GM12872 (cell line): ENCODE results near the gene ADAM8.

Experiments
- TF ChIP-seq, protein P1 (sequence below): IDR thresholded peaks from 3 replicates; pipeline ENCODE4 v1.5.1; 2011; ENCODE audit warnings: low read depth, mild to moderate bottlenecking, low read length, moderate library complexity; ENCODE audit not compliant: insufficient read depth

ADAM8 gene

DNA sequence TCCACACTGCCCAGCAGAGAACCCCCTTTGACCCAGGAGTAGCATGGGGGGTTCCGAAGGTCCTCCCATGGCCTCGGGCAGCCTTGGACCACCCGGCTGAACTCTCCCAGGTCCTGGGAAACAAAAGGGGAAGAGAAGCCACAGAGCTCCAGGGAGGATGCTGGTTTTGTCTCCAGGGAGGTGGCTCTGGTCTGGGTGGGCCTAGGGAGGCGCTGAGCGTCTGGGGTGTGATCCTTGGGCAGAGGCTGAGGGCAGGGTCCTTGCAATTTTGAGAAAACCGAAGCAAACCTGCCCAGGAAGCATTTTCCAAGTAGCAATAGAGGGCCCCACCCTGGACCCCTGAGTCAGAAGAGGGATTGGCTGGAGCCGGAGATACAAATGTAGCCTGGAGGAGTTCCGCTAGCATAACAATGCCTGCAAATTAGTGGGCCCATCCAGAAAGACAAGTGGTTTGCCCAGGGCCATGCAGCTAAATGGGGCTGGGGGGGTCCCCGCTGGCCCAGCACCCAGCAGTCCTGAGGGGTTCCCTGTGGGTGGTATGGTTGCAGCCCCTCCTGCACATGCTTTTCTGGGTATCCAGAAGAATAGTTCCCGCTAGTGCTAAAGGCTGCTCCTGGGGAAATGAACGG is 44.6 kb downstream of the ADAM8 start:
- TF ChIP-seq, protein P1, sequence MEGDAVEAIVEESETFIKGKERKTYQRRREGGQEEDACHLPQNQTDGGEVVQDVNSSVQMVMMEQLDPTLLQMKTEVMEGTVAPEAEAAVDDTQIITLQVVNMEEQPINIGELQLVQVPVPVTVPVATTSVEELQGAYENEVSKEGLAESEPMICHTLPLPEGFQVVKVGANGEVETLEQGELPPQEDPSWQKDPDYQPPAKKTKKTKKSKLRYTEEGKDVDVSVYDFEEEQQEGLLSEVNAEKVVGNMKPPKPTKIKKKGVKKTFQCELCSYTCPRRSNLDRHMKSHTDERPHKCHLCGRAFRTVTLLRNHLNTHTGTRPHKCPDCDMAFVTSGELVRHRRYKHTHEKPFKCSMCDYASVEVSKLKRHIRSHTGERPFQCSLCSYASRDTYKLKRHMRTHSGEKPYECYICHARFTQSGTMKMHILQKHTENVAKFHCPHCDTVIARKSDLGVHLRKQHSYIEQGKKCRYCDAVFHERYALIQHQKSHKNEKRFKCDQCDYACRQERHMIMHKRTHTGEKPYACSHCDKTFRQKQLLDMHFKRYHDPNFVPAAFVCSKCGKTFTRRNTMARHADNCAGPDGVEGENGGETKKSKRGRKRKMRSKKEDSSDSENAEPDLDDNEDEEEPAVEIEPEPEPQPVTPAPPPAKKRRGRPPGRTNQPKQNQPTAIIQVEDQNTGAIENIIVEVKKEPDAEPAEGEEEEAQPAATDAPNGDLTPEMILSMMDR: no peak

DNA sequence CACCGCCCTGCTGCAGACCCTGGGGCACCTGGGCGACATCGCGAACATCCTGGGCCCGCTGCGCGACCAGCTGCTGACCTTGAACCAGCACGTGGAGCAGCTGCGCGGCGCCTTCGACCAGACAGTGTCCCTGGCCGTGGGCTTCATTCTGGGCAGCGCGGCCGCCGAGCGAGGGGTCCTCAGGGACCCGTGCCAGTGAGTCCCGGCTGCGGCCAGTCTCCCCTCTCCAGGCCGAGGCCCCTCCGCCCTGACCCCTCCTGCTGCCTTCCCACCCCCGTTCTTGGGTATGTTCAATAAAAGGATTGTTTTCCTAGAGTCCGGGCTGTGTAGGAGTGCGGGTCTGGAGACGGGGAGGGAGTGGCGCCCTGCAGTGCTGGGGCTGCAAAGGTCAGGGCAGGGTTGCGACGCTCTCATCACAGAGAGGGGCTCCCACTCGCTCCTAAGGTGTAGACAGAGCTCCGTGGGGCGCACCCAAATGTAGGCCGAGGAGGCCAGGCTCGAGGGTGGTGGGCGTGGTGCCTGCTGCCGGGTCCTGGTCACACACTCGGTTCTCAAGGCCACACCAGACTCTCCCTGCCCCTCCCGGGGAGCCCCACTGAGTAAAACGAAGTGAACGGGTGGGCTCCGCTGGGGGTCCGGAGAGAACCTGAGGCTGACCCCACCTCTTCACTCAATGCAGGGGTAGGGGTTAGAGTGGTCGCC is 45.3 kb downstream of the ADAM8 start:
- TF ChIP-seq, protein P1: no peak

DNA sequence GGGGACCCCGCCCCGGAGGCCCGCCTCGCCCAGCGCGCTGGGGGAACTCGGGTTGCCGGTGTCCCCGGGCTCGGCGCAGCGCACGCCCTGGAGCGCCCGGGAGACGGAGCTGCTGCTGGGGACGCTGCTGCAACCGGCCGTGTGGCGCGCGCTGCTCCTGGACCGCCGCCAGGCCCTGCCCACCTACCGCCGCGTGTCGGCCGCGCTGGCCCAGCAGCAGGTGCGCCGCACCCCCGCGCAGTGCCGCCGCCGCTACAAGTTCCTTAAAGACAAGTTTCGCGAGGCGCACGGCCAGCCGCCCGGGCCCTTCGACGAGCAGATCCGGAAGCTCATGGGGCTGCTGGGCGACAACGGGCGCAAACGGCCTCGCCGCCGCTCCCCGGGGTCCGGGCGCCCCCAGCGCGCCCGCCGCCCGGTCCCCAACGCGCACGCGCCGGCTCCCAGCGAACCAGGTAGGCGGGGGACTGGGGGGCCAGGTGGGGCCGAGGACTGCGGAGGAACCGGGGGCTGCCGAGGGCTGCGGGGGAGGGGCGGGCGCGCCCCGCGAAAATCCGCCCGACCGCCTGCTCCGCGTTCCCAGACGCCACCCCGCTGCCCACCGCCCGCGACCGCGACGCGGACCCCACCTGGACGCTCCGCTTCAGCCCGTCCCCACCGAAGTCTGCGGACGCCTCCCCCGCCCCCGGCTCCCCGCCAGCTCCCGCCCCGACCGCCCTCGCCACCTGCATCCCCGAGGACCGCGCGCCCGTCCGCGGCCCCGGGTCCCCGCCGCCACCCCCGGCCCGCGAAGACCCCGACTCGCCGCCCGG is 46.1 kb downstream of the ADAM8 start:
- TF ChIP-seq, protein P1: no peak

DNA sequence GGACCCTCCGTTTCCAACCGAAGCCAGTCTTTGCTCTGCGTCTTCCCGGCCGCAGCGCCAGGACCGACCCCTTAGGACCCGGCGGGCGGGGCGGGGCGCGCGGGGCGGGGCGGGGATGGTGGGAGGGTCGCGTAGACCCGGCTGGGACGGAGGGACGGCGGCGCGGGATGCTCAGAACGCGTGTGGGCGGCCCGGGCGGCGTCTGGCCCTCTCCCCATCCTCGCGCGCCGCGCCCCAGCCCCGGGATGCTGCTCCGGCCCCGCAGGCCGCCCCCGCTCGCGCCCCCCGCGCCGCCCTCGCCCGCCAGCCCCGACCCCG is 46.7 kb downstream of the ADAM8 start, which contains the start of gene UTF1:
TSS of gene UTF1 (plus strand) at position 174 of the 318 bp plus-strand sequence. CDS start at position 246, 72 bp downstream.
- TF ChIP-seq, protein P1: no peak

DNA sequence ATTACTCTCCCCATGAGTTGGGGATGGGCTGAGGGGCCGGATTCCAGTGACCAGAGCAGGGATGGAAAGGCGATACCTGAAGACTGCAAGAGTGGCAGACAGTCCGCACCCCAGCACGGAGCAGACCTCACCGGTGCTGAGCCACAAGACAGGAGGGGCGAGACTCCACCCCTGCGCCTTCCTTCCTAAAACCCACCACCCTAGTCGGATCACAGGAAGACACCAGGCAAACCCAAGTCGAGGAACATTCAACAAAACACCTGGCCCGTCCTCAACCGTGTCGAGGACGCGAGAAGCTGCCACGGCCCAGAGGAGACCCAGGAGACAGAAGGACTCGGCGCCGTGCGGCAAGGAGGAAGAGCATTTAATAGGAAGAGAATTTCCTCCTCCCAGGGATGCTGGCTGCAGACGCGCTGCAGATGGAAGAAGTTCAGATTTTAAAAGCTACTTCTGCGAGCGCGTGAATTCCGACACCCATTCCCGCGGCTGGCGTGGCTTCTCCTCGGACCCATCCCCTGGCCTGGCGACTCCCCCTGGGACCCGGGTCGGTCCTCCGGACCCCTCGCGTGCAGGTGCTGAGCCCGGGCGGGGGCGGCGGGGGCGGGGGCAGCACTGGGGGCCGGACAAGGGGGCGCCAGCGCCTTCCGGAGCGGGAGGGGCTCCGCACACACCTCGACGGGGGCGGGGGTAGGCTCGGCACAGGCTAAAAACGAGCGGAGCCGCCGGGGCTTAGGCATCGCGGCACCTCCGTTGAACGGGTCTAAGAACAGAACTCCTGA is 47.2 kb downstream of the ADAM8 start:
- TF ChIP-seq, protein P1: no peak

DNA sequence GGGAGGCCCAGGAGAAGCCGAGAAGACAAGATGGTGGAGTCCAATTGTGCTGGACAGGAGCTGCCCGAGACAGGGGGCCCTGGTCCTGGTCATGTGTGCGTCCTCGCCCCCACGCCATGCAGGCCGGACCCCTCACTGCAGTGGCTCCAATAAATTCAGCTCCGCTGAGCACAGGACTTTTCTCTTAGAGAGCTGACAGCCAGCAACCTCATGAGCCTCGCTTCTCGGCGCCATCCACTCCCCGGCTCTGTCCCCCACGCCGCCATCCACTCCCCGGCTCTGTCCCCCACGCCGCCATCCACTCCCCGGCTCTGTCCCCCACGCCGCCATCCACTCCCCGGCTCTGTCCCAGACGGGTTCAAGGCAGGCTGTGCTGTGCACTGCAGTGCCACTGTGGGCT is 49.4 kb downstream of the ADAM8 start:
- TF ChIP-seq, protein P1: no peak
